ENCODE measurements around the gene GEN1. TPM values are rescaled to one million over a fixed set of nuclear protein-coding genes. Genes with fewer than 3 reads are reported as not detected.
A peak's percentile ranks its signal among the peaks of the same experiment; 100 is the strongest.

The GEN1 gene
- total RNA-seq, 6 experiments from 2014 or later: 6.0 to 15.6 (median 6.5) TPM

GRCh38 chr2:17754773-17755425, 961 bp downstream of the GEN1 start:
- no peak for TF ChIP-seq POLR2A (IDR thresholded peaks at IDR 0.05)
- TF ChIP-seq, protein P1, sequence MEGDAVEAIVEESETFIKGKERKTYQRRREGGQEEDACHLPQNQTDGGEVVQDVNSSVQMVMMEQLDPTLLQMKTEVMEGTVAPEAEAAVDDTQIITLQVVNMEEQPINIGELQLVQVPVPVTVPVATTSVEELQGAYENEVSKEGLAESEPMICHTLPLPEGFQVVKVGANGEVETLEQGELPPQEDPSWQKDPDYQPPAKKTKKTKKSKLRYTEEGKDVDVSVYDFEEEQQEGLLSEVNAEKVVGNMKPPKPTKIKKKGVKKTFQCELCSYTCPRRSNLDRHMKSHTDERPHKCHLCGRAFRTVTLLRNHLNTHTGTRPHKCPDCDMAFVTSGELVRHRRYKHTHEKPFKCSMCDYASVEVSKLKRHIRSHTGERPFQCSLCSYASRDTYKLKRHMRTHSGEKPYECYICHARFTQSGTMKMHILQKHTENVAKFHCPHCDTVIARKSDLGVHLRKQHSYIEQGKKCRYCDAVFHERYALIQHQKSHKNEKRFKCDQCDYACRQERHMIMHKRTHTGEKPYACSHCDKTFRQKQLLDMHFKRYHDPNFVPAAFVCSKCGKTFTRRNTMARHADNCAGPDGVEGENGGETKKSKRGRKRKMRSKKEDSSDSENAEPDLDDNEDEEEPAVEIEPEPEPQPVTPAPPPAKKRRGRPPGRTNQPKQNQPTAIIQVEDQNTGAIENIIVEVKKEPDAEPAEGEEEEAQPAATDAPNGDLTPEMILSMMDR (IDR thresholded peaks at IDR 0.05): no peak
- no peak for DNase-seq
- no peaks in the 10 kb centered on the region for H3K36me3 ChIP-seq
- H3K27me3 ChIP-seq: no peaks in the 10 kb centered on the region
- no peak for ATAC-seq
- no peaks in the 10 kb centered on the region for H3K9me3 ChIP-seq
- peaks cover 0 to 42% (median 12%) of the 10 kb centered on the region in 4 donors for H3K4me1 ChIP-seq
- intact Hi-C loops (cut with DNase I): no loop called here
- H3K27ac ChIP-seq: no peak overlapping the region
- WGBS (ENCODE audit: insufficient coverage, low coverage, low lambda C conversion rate, missing lambda C conversion rate): 8% methylated on average over 8 of the region's 8 CpGs
- H3K4me3 ChIP-seq: peak overlapping the region; percentile 85 to 94 (median 92)

DNA sequence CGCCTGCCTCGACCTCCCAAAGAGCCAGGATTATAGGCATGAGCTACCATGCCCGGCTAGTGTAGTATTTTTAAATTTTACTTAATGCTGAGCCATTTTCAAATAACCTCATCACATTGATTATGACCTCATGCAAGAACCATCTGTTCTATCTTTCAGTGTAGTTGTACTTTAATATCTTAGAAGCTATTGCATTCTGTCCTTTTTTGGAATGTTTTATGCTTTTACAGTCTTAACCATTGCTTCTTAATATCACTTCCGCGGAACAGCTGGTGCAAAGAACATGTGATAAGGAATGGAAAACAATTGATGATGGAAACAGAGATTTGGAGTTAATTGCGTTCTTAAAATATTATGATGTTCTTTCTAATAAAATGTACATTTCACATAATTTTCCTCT, 2.7 kb downstream of the GEN1 start:
- Histone ChIP-seq H3K27me3 (no peaks in the 10 kb centered on the region), H3K36me3 (peaks cover 0 to under 1% (median 0%) of the 10 kb centered on the region in 4 donors), H3K4me1 (peaks cover 0 to 45% (median 8%) of the 10 kb centered on the region in 4 donors), H3K27ac (peak overlapping the region in 1 of 3 donors; percentile 29), H3K4me3 (no peak overlapping the region), H3K9me3 (no peaks in the 10 kb centered on the region)
- intact Hi-C loops (cut with DNase I): no loop called here
- no peak for DNase-seq
- ATAC-seq: no peak
- TF ChIP-seq POLR2A (IDR thresholded peaks at IDR 0.05): no peak
- TF ChIP-seq, protein P1 (IDR thresholded peaks at IDR 0.05): no peak
- 52% methylated on average over 6 of the region's 6 CpGs for WGBS (ENCODE audit: insufficient coverage, low coverage, low lambda C conversion rate, missing lambda C conversion rate)

- peaks cover 0 to 43% (median 8%) of the 10 kb centered on the region in 4 donors for H3K4me1 ChIP-seq
- ATAC-seq (peak; percentile 48 to 60 (median 57)), DNase-seq (peak in 1 of 3 donors; percentile 50)
- peak overlapping the region; percentile 13 to 33 (median 29) for H3K27ac ChIP-seq
- no peaks in the 10 kb centered on the region for H3K9me3 ChIP-seq
- no peak overlapping the region for H3K4me3 ChIP-seq
- H3K27me3 ChIP-seq: no peaks in the 10 kb centered on the region
- intact Hi-C loops (cut with DNase I): no loop called here
- 7% methylated on average over 2 of the region's 2 CpGs for WGBS (ENCODE audit: insufficient coverage, low coverage, low lambda C conversion rate, missing lambda C conversion rate)
- TF ChIP-seq, protein P1 (IDR thresholded peaks at IDR 0.05): peak; percentile 29 to 39 (median 36)
- peak; percentile 32 for TF ChIP-seq POLR2A (IDR thresholded peaks at IDR 0.05)
- H3K36me3 ChIP-seq: peaks cover 0 to 3% (median 0%) of the 10 kb centered on the region in 4 donors
These were observed 3.4 kb downstream of the GEN1 start for GRCh38 chr2:17757321-17757720.

- intact Hi-C loops (cut with DNase I): no loop called here
These were observed 4.2 kb downstream of the GEN1 start for GRCh38 chr2:17758118-17758517.

More at GRCh38 chr2:17758118-17758517, 4.2 kb downstream of the GEN1 start:
- 26% methylated on average over 3 of the region's 3 CpGs for WGBS (ENCODE audit: insufficient coverage, low coverage, low lambda C conversion rate, missing lambda C conversion rate)
- Histone ChIP-seq H3K4me1 (peaks cover 0 to 46% (median 12%) of the 10 kb centered on the region in 4 donors), H3K27me3 (no peaks in the 10 kb centered on the region), H3K36me3 (peaks cover 0 to 3% (median 0%) of the 10 kb centered on the region in 4 donors), H3K4me3 (no peak overlapping the region), H3K27ac (peak overlapping the region in 2 of 3 donors; percentile 5 to 33), H3K9me3 (no peaks in the 10 kb centered on the region)
- peak in 1 of 4 donors; percentile 6 for ATAC-seq
- TF ChIP-seq POLR2A (IDR thresholded peaks at IDR 0.05): no peak
- TF ChIP-seq, protein P1 (IDR thresholded peaks at IDR 0.05): no peak
- DNase-seq: no peak
